Astrocyte (in vitro differentiated cells and primary cell): ENCODE measurements around the gene EML6.

Source experiments
- CTCF ChIP-seq: IDR thresholded peaks from 2 replicates; pipeline ENCODE4 v1.5.1; 2011; ENCODE audit warnings: low read depth, mild to moderate bottlenecking, inconsistent platforms, low read length, moderate library complexity; ENCODE audit not compliant: insufficient read depth
- EZH2 ChIP-seq: IDR thresholded peaks from 2 replicates; pipeline ENCODE4 v1.6.1; 2012; ENCODE audit warnings: mild to moderate bottlenecking, low read length, inconsistent platforms; ENCODE audit not compliant: insufficient read depth

GRCh38 chr2:54924121-54924520, 200.7 kb downstream of the EML6 start:
- TF ChIP-seq CTCF (no peak), EZH2 (no peak)
